ENCODE results near the gene HAAO. TPM values are rescaled to one million over a fixed set of nuclear protein-coding genes. Genes with fewer than 3 reads are reported as not detected.

HAAO gene
- total RNA-seq, 1 experiment from 2014 or later = 0.74 TPM

- no peaks in the 10 kb centered on the region for H3K4me1 ChIP-seq (ENCODE audit: control insufficient read depth, insufficient read depth, low read length)
- BruUV-seq (replicated peaks) = no TSS peak
- no peak for TF ChIP-seq REST (IDR thresholded peaks at IDR 0.05; ENCODE audit: insufficient read depth in 1 of 2, low read depth in 2 of 2, low read length in 1 of 2)
- TF ChIP-seq POLR2AphosphoS5 (IDR thresholded peaks at IDR 0.05; ENCODE audit: low read depth, low read length) = no peak
- TF ChIP-seq CTCF (IDR thresholded peaks at IDR 0.05) = no peak
- H3K36me3 ChIP-seq (ENCODE audit: control insufficient read depth, insufficient read depth, low read length) = no peaks in the 10 kb centered on the region
- ChIA-PET POLR2A (interaction anchor here (0.6 to 0.7 kb wide), 2 partner anchors 42 to 53 kb away, joined by 4 to 10 read pairs; no protein-coding TSS in a partner anchor), CTCF (no interaction called here)
- in situ Hi-C loops (cut with HindIII; ENCODE audit: low pct_unique_long_range_greater_than_20kb, low sequenced_read_pairs) = no loop called here
- no peaks in the 10 kb centered on the region for H3K27me3 ChIP-seq (ENCODE audit: control insufficient read depth, insufficient read depth, low read length)
- H3K4me3 ChIP-seq (ENCODE audit: low read depth in 2 of 2, low read length in 2 of 2) = no peak overlapping the region
- no peak for DNase-seq (ENCODE audit: low read depth, low spot score)
- H3K9me3 ChIP-seq (ENCODE audit: control insufficient read depth, insufficient read depth, low read depth, low read length) = no peaks in the 10 kb centered on the region
- ATAC-seq = no peak
- intact Hi-C loops (cut with micrococcal nuclease; ENCODE audit: unreplicated experiment) = no loop called here
- no peak overlapping the region for H3K27ac ChIP-seq (ENCODE audit: low read length)
These were observed 45.0 kb downstream of the HAAO start for GRCh38 chr2:42747422-42747821.

GRCh38 chr2:42744545-42745082, 47.8 kb downstream of the HAAO start:
- no peaks in the 10 kb centered on the region for H3K4me1 ChIP-seq (ENCODE audit: control insufficient read depth, insufficient read depth, low read length)
- no peaks in the 10 kb centered on the region for H3K9me3 ChIP-seq (ENCODE audit: control insufficient read depth, insufficient read depth, low read depth, low read length)
- intact Hi-C loops (cut with micrococcal nuclease; ENCODE audit: unreplicated experiment) (no loop called here), in situ Hi-C loops (cut with HindIII; ENCODE audit: low pct_unique_long_range_greater_than_20kb, low sequenced_read_pairs) (no loop called here)
- CTCF ChIA-PET = no interaction called here
- no peak overlapping the region for H3K4me3 ChIP-seq (ENCODE audit: low read depth in 2 of 2, low read length in 2 of 2)
- POLR2A ChIA-PET = interaction anchor here (0.7 kb wide), 1 partner anchor 12 kb away, joined by 3 read pairs; no protein-coding TSS in a partner anchor
- no peaks in the 10 kb centered on the region for H3K27me3 ChIP-seq (ENCODE audit: control insufficient read depth, insufficient read depth, low read length)
- no peak for ATAC-seq
- no TSS peak for BruUV-seq (replicated peaks)
- TF ChIP-seq TCF7L2 (IDR thresholded peaks at IDR 0.05; ENCODE audit: low read depth, low read length) (no peak), CTCF (IDR thresholded peaks at IDR 0.05) (no peak), REST (IDR thresholded peaks at IDR 0.05; ENCODE audit: insufficient read depth in 1 of 2, low read depth in 2 of 2, low read length in 1 of 2) (no peak), POLR2AphosphoS5 (IDR thresholded peaks at IDR 0.05; ENCODE audit: low read depth, low read length) (no peak), SIN3A (IDR thresholded peaks at IDR 0.05; ENCODE audit: borderline replicate concordance, insufficient read depth, low read depth, low read length) (no peak)
- H3K36me3 ChIP-seq (ENCODE audit: control insufficient read depth, insufficient read depth, low read length) = no peaks in the 10 kb centered on the region
- H3K27ac ChIP-seq (ENCODE audit: low read length) = no peak overlapping the region
- DNase-seq (ENCODE audit: low read depth, low spot score) = no peak
